Measurements from ENCODE around the gene TNFSF8. TPM values are rescaled to one million over a fixed set of nuclear protein-coding genes. Genes with fewer than 3 reads are reported as not detected.

TNFSF8 gene
- total and polyA plus RNA-seq, 9 of the 15 experiments (the other 6 are each of a cell fraction or from before 2014, with no cell fraction given), result 0.09 TPM; not detected in 8

- TF ChIP-seq UBTF (IDR thresholded peaks at IDR 0.05; ENCODE audit: borderline replicate concordance in 1 of 2, low read depth in 2 of 2, low read length in 2 of 2), result no peak
- no peak for TF ChIP-seq HMGN3 (IDR thresholded peaks at IDR 0.05; ENCODE audit: borderline replicate concordance, extremely low read depth, insufficient read length, low read depth, low read length)
- no peak for TF ChIP-seq EGR1 (conservative IDR thresholded peaks at IDR 0.05)
- no peak for TF ChIP-seq ATF6 (CRISPR knock-in tag; IDR thresholded peaks at IDR 0.05)
- TF ChIP-seq ZNF121 (CRISPR knock-in tag; conservative IDR thresholded peaks at IDR 0.05), result no peak
These were observed 30.9 kb downstream of the TNFSF8 start (continued) for GRCh38 chr9:114899461-114899860.

- Histone ChIP-seq H4K20me1 (replicated peaks; ENCODE audit: control insufficient read depth, insufficient read depth, low read length) (no peaks in the 10 kb centered on the region), H3K9me1 (ENCODE audit: control insufficient read depth, insufficient read depth, low read length) (no peaks in the 10 kb centered on the region), H3K4me3 (no peak overlapping the region), H3K36me3 (ENCODE audit: control insufficient read depth, insufficient read depth, low read length) (no peaks in the 10 kb centered on the region), H3K79me2 (ENCODE audit: control insufficient read depth, insufficient read depth, low read length) (no peaks in the 10 kb centered on the region), H3K4me1 (replicated peaks in 1 of 2; ENCODE audit: control insufficient read depth in 2 of 2, insufficient read depth in 2 of 2, low read length in 2 of 2) (no peaks in the 10 kb centered on the region), H2AFZ (ENCODE audit: low read depth, low read length) (no peak overlapping the region), H3K9me3 (replicated peaks; ENCODE audit: control insufficient read depth, insufficient read depth, low read depth, low read length) (no peaks in the 10 kb centered on the region), H3K27me3 (ENCODE audit: control insufficient read depth in 2 of 2, insufficient read depth in 2 of 2, low read length in 2 of 2) (no peaks in the 10 kb centered on the region), H3K9ac (ENCODE audit: insufficient read depth in 1 of 2, low read depth in 2 of 2, low read length in 2 of 2) (no peak overlapping the region), H3K4me2 (ENCODE audit: insufficient read depth, low read length) (no peak overlapping the region), H3K27ac (ENCODE audit: extremely low read depth, low read depth, low read length) (no peak overlapping the region)
- no peak for DNase-seq (ENCODE audit: extremely low read depth in 1 of 4, low spot score in 3 of 4)
- intact Hi-C loops (cut with micrococcal nuclease) (no loop called here), in situ Hi-C loops (cut with MboI) (no loop called here)
- TF ChIP-seq SMARCE1 (IDR thresholded peaks at IDR 0.05), result no peak
- TF ChIP-seq PPARD (CRISPR knock-in tag; IDR thresholded peaks at IDR 0.05), result no peak
- no peak for TF ChIP-seq NFRKB (IDR thresholded peaks at IDR 0.05; ENCODE audit: low read depth)
- no peak for TF ChIP-seq NR3C1 (CRISPR knock-in tag; IDR thresholded peaks at IDR 0.05)
- TF ChIP-seq SMAD2 (IDR thresholded peaks at IDR 0.05; ENCODE audit: low read depth, low read length), result no peak
- no peak for ATAC-seq
- 0% methylated on average over 9 of the region's 9 CpGs for whole genome bisulfite sequencing (ENCODE audit: insufficient coverage, low coverage, missing lambda C conversion rate)
- no TSS peak for BruUV-seq (replicated peaks)
- POLR2A ChIA-PET, result no interaction called here
- CTCF ChIA-PET (ENCODE audit: low intra/inter-chr PET ratio), result no interaction called here
- no peak for FAIRE-seq
These were observed 31.6 kb downstream of the TNFSF8 start for GRCh38 chr9:114898741-114899140.
